Neural progenitor cell (in vitro differentiated cells): ENCODE measurements around the gene ALLC.

Experiments used
- EZH2 ChIP-seq: fragments of 200-600 bp; sonication (generic); IDR thresholded peaks from 2 replicates; pipeline ENCODE4 v1.6.1; 2017; ENCODE audit warnings: antibody characterized with exemption, mild to moderate bottlenecking, moderate library complexity
- TF ChIP-seq, protein P1 (sequence below): fragments of 200-600 bp; sonication (generic); IDR thresholded peaks from 2 replicates; pipeline ENCODE4 v1.5.1; 2017; ENCODE audit warnings: antibody characterized with exemption, mild to moderate bottlenecking

DNA sequence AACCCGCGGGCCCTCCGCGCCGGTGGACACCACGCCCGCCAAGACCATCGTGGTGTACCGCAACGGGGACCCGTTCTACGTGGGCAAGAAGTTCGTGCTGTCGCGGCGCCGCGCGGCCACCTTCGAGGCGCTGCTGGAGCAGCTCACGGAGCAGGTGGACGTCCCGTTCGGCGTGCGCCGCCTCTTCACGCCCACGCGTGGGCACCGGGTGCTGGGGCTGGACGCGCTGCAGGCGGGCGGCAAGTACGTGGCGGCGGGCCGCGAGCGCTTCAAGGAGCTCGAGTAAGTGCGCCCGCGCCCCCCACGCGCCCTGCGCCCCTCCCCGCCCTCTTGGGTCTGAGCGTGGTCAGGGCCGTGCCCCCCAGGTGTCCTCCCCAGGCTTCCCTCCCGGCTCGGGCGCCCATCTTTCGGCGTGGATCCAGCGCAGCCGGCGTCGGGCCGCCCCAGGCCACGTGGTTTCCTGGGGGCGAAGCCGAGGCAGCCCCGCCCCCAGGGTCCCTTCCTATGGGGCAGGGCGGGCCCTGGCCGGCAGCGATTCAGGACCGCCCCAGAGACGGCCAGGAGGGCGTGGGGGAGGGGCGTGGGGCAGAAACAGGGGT, 45.9 kb downstream of the ALLC start:
- TF ChIP-seq, protein P1, sequence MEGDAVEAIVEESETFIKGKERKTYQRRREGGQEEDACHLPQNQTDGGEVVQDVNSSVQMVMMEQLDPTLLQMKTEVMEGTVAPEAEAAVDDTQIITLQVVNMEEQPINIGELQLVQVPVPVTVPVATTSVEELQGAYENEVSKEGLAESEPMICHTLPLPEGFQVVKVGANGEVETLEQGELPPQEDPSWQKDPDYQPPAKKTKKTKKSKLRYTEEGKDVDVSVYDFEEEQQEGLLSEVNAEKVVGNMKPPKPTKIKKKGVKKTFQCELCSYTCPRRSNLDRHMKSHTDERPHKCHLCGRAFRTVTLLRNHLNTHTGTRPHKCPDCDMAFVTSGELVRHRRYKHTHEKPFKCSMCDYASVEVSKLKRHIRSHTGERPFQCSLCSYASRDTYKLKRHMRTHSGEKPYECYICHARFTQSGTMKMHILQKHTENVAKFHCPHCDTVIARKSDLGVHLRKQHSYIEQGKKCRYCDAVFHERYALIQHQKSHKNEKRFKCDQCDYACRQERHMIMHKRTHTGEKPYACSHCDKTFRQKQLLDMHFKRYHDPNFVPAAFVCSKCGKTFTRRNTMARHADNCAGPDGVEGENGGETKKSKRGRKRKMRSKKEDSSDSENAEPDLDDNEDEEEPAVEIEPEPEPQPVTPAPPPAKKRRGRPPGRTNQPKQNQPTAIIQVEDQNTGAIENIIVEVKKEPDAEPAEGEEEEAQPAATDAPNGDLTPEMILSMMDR, result no peak
- TF ChIP-seq EZH2, result no peak
